ENCODE results near the gene IPO4.

GRCh38 chr14:24150061-24150460 is 38.6 kb downstream of the IPO4 start:
- no peak for TF ChIP-seq POLR2A (IDR thresholded peaks at IDR 0.05; ENCODE audit: extremely low read depth, insufficient read length)
- no peak for TF ChIP-seq CTCF (IDR thresholded peaks at IDR 0.05; ENCODE audit: low read depth, low read length)
- TF ChIP-seq MAX (IDR thresholded peaks at IDR 0.05; ENCODE audit: low read depth, low read length), result no peak
- TF ChIP-seq MYC (IDR thresholded peaks at IDR 0.05; ENCODE audit: low read depth, low read length), result no peak

Measured in NB4 (cell line).